ENCODE data around the gene TAPBP. TPM values are rescaled to one million over a fixed set of nuclear protein-coding genes. Genes with fewer than 3 reads are reported as not detected.
A peak's percentile ranks its signal among the peaks of the same experiment; 100 is the strongest.

TAPBP gene
- total and polyA plus RNA-seq, 9 of the 15 experiments (the other 6 are each of a cell fraction or from before 2014, with no cell fraction given): 5.6 to 74.0 (median 22.3) TPM

DNA sequence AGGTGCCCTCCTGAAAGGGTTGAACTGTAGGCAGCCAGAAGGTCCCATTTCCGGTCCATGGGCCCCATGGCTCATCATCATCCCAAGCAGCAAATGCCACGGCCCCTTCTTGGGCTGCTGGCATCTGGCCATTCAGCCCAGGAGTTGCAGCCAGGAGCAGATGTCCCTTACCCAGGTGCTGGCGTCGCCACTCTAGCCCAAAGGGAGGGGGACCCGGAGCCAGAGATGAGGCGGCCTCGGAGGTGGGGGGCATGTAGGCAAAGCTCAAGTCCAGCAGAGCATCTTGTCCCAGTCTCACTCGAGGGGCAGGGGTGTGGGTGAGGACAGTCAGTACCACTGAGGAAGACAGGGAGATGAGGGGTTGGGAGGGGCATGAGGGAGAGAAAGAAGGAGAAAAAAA is 8.8 kb downstream of the TAPBP start:
- peaks cover 23% of the 10 kb centered on the region for H3K79me2 ChIP-seq (ENCODE audit: control insufficient read depth, insufficient read depth, low read length)
- intact Hi-C loops (cut with micrococcal nuclease): no loop called here
- 0 out of 4 replicates have a peak overlapping the region, but pooled peaks of 1 of the 2 experiments have one; percentile 29 for H3K9ac ChIP-seq (ENCODE audit: insufficient read depth in 1 of 2, low read depth in 2 of 2, low read length in 2 of 2)
- WGBS (ENCODE audit: insufficient coverage, low coverage, missing lambda C conversion rate): 83% methylated on average over 8 of the region's 8 CpGs
- peaks cover 8% of the 10 kb centered on the region; the same call in 1 of the 2 replicates for H4K20me1 ChIP-seq (replicated peaks; ENCODE audit: control insufficient read depth, insufficient read depth, low read length)
- H3K4me3 ChIP-seq: no peak overlapping the region
- H3K4me1 ChIP-seq (replicated peaks in 1 of 2; ENCODE audit: control insufficient read depth in 2 of 2, insufficient read depth in 2 of 2, low read length in 2 of 2): peaks cover 0 to 20% of the 10 kb centered on the region in 2 experiments; a peak in 3 of 5 replicates
- DNase-seq (ENCODE audit: extremely low read depth in 1 of 4, low spot score in 3 of 4) (no peak), FAIRE-seq (no peak), ATAC-seq (no peak)
- no peaks in the 10 kb centered on the region for H3K9me1 ChIP-seq (ENCODE audit: control insufficient read depth, insufficient read depth, low read length)
- no TSS peak for BruUV-seq (replicated peaks)
- in situ Hi-C loops (cut with MboI): no loop called here
- no peak overlapping the region for H2AFZ ChIP-seq (ENCODE audit: low read depth, low read length)
- POLR2A ChIA-PET: no interaction called here
- no peak overlapping the region for H3K4me2 ChIP-seq (ENCODE audit: insufficient read depth, low read length)
- H3K27ac ChIP-seq (ENCODE audit: extremely low read depth, low read depth, low read length): no peak overlapping the region
- H3K36me3 ChIP-seq (ENCODE audit: control insufficient read depth, insufficient read depth, low read length): peaks cover 60% of the 10 kb centered on the region
- H3K9me3 ChIP-seq (replicated peaks; ENCODE audit: control insufficient read depth, insufficient read depth, low read depth, low read length): no peaks in the 10 kb centered on the region
- no peaks in the 10 kb centered on the region for H3K27me3 ChIP-seq (ENCODE audit: control insufficient read depth in 2 of 2, insufficient read depth in 2 of 2, low read length in 2 of 2)
- TF ChIP-seq ZNF436 (CRISPR knock-in tag; IDR thresholded peaks at IDR 0.05) (no peak), XRCC4 (IDR thresholded peaks at IDR 0.05; ENCODE audit: extremely low read depth, insufficient read depth, insufficient read length) (no peak), WHSC1 (IDR thresholded peaks at IDR 0.05; ENCODE audit: low read length) (no peak)
- TF ChIP-seq, protein P1, sequence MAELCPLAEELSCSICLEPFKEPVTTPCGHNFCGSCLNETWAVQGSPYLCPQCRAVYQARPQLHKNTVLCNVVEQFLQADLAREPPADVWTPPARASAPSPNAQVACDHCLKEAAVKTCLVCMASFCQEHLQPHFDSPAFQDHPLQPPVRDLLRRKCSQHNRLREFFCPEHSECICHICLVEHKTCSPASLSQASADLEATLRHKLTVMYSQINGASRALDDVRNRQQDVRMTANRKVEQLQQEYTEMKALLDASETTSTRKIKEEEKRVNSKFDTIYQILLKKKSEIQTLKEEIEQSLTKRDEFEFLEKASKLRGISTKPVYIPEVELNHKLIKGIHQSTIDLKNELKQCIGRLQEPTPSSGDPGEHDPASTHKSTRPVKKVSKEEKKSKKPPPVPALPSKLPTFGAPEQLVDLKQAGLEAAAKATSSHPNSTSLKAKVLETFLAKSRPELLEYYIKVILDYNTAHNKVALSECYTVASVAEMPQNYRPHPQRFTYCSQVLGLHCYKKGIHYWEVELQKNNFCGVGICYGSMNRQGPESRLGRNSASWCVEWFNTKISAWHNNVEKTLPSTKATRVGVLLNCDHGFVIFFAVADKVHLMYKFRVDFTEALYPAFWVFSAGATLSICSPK (IDR thresholded peaks at IDR 0.05; ENCODE audit: borderline replicate concordance): no peak
- CTCF ChIA-PET (ENCODE audit: low intra/inter-chr PET ratio): no interaction called here

DNA sequence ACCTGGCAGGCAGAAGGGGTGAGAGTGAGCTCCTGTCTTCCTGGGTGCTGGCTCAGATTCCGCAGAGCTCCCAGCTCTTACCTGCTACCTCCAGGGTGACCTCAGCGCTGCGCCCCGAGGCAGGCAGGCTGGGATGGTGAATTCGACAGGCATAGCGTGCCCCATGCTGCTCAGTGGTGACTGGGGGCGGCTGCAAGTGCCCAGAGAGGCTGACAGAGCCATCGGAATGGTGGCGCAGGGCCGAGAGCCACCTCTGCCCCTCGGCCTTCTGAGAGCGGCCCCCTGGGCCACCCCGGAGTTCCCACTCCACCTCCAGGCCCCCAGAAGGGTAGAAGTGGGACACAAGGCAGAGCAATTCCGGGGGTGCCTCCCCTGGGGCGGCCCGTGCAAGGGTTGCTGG is 9.7 kb downstream of the TAPBP start:
- no peak overlapping the region for H2AFZ ChIP-seq (ENCODE audit: low read depth, low read length)
- peaks cover 31% of the 10 kb centered on the region for H3K79me2 ChIP-seq (ENCODE audit: control insufficient read depth, insufficient read depth, low read length)
- no peaks in the 10 kb centered on the region for H3K9me3 ChIP-seq (replicated peaks; ENCODE audit: control insufficient read depth, insufficient read depth, low read depth, low read length)
- intact Hi-C loops (cut with micrococcal nuclease) (no loop called here), in situ Hi-C loops (cut with MboI) (no loop called here)
- FAIRE-seq (no peak), ATAC-seq (no peak), DNase-seq (ENCODE audit: extremely low read depth in 1 of 4, low spot score in 3 of 4) (no peak)
- no TSS peak for BruUV-seq (replicated peaks)
- CTCF ChIA-PET (ENCODE audit: low intra/inter-chr PET ratio): no interaction called here
- no peak overlapping the region for H3K4me3 ChIP-seq
- peaks cover 57% of the 10 kb centered on the region for H3K36me3 ChIP-seq (ENCODE audit: control insufficient read depth, insufficient read depth, low read length)
- TF ChIP-seq CBX2 (IDR thresholded peaks at IDR 0.05; ENCODE audit: insufficient read depth, low read length, poor library complexity, severe bottlenecking) (no peak), POLR2G (IDR thresholded peaks at IDR 0.05; ENCODE audit: low read depth, low read length) (peak; percentile 58; the same call in 1 of the 2 replicates), ESRRA (IDR thresholded peaks at IDR 0.05; ENCODE audit: borderline replicate concordance, low read depth) (no peak), DACH1 (IDR thresholded peaks at IDR 0.05; ENCODE audit: partially characterized antibody) (no peak), RBFOX2 (IDR thresholded peaks at IDR 0.05; ENCODE audit: low read depth, low read length) (peak; percentile 49)
- TF ChIP-seq, protein P2, sequence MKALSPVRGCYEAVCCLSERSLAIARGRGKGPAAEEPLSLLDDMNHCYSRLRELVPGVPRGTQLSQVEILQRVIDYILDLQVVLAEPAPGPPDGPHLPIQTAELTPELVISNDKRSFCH (CRISPR knock-in tag; IDR thresholded peaks at IDR 0.05): no peak
- TF ChIP-seq, protein P2 (tag; IDR thresholded peaks at IDR 0.05): no peak
- H3K9me1 ChIP-seq (ENCODE audit: control insufficient read depth, insufficient read depth, low read length): no peaks in the 10 kb centered on the region
- 0 out of 4 replicates have a peak overlapping the region, but pooled peaks of 1 of the 2 experiments have one; percentile 49 for H3K9ac ChIP-seq (ENCODE audit: insufficient read depth in 1 of 2, low read depth in 2 of 2, low read length in 2 of 2)
- peaks cover 0 to 28% of the 10 kb centered on the region in 2 experiments; a peak in 3 of 5 replicates for H3K4me1 ChIP-seq (replicated peaks in 1 of 2; ENCODE audit: control insufficient read depth in 2 of 2, insufficient read depth in 2 of 2, low read length in 2 of 2)
- no peak overlapping the region for H3K27ac ChIP-seq (ENCODE audit: extremely low read depth, low read depth, low read length)
- WGBS (ENCODE audit: insufficient coverage, low coverage, missing lambda C conversion rate): 91% methylated on average over 15 of the region's 16 CpGs
- H4K20me1 ChIP-seq (replicated peaks; ENCODE audit: control insufficient read depth, insufficient read depth, low read length): peaks cover 11% of the 10 kb centered on the region; the same call in 1 of the 2 replicates
- no peak overlapping the region for H3K4me2 ChIP-seq (ENCODE audit: insufficient read depth, low read length)
- POLR2A ChIA-PET: no interaction called here
- no peaks in the 10 kb centered on the region for H3K27me3 ChIP-seq (ENCODE audit: control insufficient read depth in 2 of 2, insufficient read depth in 2 of 2, low read length in 2 of 2)

Measured in K562 (cell line).